ENCODE measurements around the gene SHMT2. TPM values are rescaled to one million over a fixed set of nuclear protein-coding genes. Genes with fewer than 3 reads are reported as not detected.

Gene SHMT2
- total and polyA plus RNA-seq, 2 of the 13 experiments (the other 11 are each of a cell fraction or from before 2014, with no cell fraction given), result 181 to 393 TPM

DNA sequence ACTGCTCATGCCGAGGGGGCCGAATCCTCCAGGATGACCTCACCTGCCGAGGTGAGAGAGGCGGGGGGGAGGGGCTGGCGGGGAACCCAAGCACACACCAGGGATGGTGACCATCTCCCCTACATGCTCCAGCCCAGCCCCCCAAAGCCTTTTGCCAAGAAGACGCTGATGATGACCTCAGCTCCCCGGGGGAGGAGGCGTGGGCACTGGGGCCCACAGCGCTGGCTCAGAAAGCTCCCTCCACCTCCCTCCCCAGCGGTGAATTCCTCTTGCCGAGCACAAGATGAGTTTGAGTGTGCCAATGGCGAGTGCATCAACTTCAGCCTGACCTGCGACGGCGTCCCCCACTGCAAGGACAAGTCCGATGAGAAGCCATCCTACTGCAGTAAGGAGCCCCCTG, 36.6 kb upstream of the SHMT2 start:
- in situ Hi-C loops (cut with HindIII; ENCODE audit: extremely low pct_ligation_motif_present, low pct_unique_long_range_greater_than_20kb) (no loop called here), intact Hi-C loops (cut with micrococcal nuclease; ENCODE audit: unreplicated experiment) (no loop called here)
- H2AFZ ChIP-seq (ENCODE audit: low read length), result no peak overlapping the region
- DNase-seq (ENCODE audit: low spot score) (no peak), FAIRE-seq (no peak), ATAC-seq (no peak)
- peaks cover 78 to 98% of the 10 kb centered on the region in 2 experiments for H3K36me3 ChIP-seq (replicated peaks in 1 of 2; ENCODE audit: control insufficient read depth in 1 of 2, insufficient read depth in 2 of 2, low read length in 2 of 2)
- H3K9me3 ChIP-seq (ENCODE audit: low read length), result no peaks in the 10 kb centered on the region
- ChIA-PET CTCF (ENCODE audit: low intra/inter-chr PET ratio, low total read pairs) (no interaction called here), POLR2A (interaction anchor here (1.3 kb wide), 1 partner anchor 62 kb away, joined by 3 read pairs; no protein-coding TSS in a partner anchor)
- no peaks in the 10 kb centered on the region for H4K20me1 ChIP-seq (ENCODE audit: insufficient read depth, low read length)
- H3K79me2 ChIP-seq (ENCODE audit: insufficient read depth, low read length), result no peaks in the 10 kb centered on the region
- no TSS peak for BruUV-seq (replicated peaks)
- H3K27me3 ChIP-seq (ENCODE audit: control insufficient read depth in 1 of 2, insufficient read depth in 2 of 2, low read length in 2 of 2), result no peaks in the 10 kb centered on the region; a peak in 1 of 5 replicates
- TF ChIP-seq ZNF234 (CRISPR knock-in tag; conservative IDR thresholded peaks at IDR 0.05) (no peak), AGO2 (optimal IDR thresholded peaks at IDR 0.05; ENCODE audit: low read depth, low read length) (peak; percentile 36), PAF1 (CRISPR knock-in tag; IDR thresholded peaks at IDR 0.05) (0 out of 2 replicates have a peak, but pooled peaks have one; percentile 12)
- WGBS (ENCODE audit: low lambda C conversion rate), result no CpG with 5 or more reads among the region's 16 CpGs
- H3K9ac ChIP-seq (ENCODE audit: insufficient read depth, low read depth, low read length), result no peak overlapping the region
- no peak overlapping the region for H3K27ac ChIP-seq (ENCODE audit: extremely low read length, insufficient read depth, low read length)
- H3K4me2 ChIP-seq (ENCODE audit: low read depth, low read length), result no peak overlapping the region
- H3K4me3 ChIP-seq (replicated peaks in 1 of 3; ENCODE audit: insufficient read depth in 1 of 3, low read depth in 2 of 3, low read length in 3 of 3), result no peak overlapping the region
- no peaks in the 10 kb centered on the region for H3K4me1 ChIP-seq (ENCODE audit: insufficient read depth, low read length)

GRCh38 chr12:57193706-57194245, 35.7 kb upstream of the SHMT2 start:
- FAIRE-seq (no peak), DNase-seq (ENCODE audit: low spot score) (no peak), ATAC-seq (no peak)
- BruUV-seq (replicated peaks), result no TSS peak
- no peaks in the 10 kb centered on the region for H3K79me2 ChIP-seq (ENCODE audit: insufficient read depth, low read length)
- ChIA-PET POLR2A (no interaction called here), CTCF (ENCODE audit: low intra/inter-chr PET ratio, low total read pairs) (no interaction called here)
- no peak overlapping the region for H2AFZ ChIP-seq (ENCODE audit: low read length)
- no peaks in the 10 kb centered on the region; a peak in 1 of 5 replicates for H3K27me3 ChIP-seq (ENCODE audit: control insufficient read depth in 1 of 2, insufficient read depth in 2 of 2, low read length in 2 of 2)
- H3K9me3 ChIP-seq (ENCODE audit: low read length), result no peaks in the 10 kb centered on the region
- peaks cover 79 to 98% of the 10 kb centered on the region in 2 experiments for H3K36me3 ChIP-seq (replicated peaks in 1 of 2; ENCODE audit: control insufficient read depth in 1 of 2, insufficient read depth in 2 of 2, low read length in 2 of 2)
- no peak overlapping the region for H3K4me3 ChIP-seq (replicated peaks in 1 of 3; ENCODE audit: insufficient read depth in 1 of 3, low read depth in 2 of 3, low read length in 3 of 3)
- intact Hi-C loops (cut with micrococcal nuclease; ENCODE audit: unreplicated experiment) (no loop called here), in situ Hi-C loops (cut with HindIII; ENCODE audit: extremely low pct_ligation_motif_present, low pct_unique_long_range_greater_than_20kb) (no loop called here)
- no peak overlapping the region for H3K27ac ChIP-seq (ENCODE audit: extremely low read length, insufficient read depth, low read length)
- no peaks in the 10 kb centered on the region for H3K4me1 ChIP-seq (ENCODE audit: insufficient read depth, low read length)
- H3K9ac ChIP-seq (ENCODE audit: insufficient read depth, low read depth, low read length), result no peak overlapping the region
- H4K20me1 ChIP-seq (ENCODE audit: insufficient read depth, low read length), result no peaks in the 10 kb centered on the region
- no peak overlapping the region for H3K4me2 ChIP-seq (ENCODE audit: low read depth, low read length)
- WGBS (ENCODE audit: low lambda C conversion rate), result 96% methylated on average over 7 of the region's 19 CpGs
- no peak for TF ChIP-seq ZFP62 (CRISPR knock-in tag; IDR thresholded peaks at IDR 0.05)
- no peak for TF ChIP-seq KDM1A (CRISPR knock-in tag; IDR thresholded peaks at IDR 0.05)
- TF ChIP-seq RCOR2 (CRISPR knock-in tag; IDR thresholded peaks at IDR 0.05), result no peak
- no peak for TF ChIP-seq PHF21A (CRISPR knock-in tag; IDR thresholded peaks at IDR 0.05)
- no peak for TF ChIP-seq ZBTB7A (CRISPR knock-in tag; IDR thresholded peaks at IDR 0.05)
- TF ChIP-seq, protein P1, sequence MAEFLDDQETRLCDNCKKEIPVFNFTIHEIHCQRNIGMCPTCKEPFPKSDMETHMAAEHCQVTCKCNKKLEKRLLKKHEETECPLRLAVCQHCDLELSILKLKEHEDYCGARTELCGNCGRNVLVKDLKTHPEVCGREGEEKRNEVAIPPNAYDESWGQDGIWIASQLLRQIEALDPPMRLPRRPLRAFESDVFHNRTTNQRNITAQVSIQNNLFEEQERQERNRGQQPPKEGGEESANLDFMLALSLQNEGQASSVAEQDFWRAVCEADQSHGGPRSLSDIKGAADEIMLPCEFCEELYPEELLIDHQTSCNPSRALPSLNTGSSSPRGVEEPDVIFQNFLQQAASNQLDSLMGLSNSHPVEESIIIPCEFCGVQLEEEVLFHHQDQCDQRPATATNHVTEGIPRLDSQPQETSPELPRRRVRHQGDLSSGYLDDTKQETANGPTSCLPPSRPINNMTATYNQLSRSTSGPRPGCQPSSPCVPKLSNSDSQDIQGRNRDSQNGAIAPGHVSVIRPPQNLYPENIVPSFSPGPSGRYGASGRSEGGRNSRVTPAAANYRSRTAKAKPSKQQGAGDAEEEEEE (CRISPR knock-in tag; IDR thresholded peaks at IDR 0.05; ENCODE audit: borderline replicate concordance), result no peak
- no peak for TF ChIP-seq FOXC1 (CRISPR knock-in tag; IDR thresholded peaks at IDR 0.05; ENCODE audit: borderline replicate concordance)
- TF ChIP-seq ZNF354B (CRISPR knock-in tag; IDR thresholded peaks at IDR 0.05), result no peak
- TF ChIP-seq FIP1L1 (IDR thresholded peaks at IDR 0.05; ENCODE audit: borderline replicate concordance, insufficient read depth, low read depth, low read length), result no peak
- no peak for TF ChIP-seq ZNF138 (CRISPR knock-in tag; IDR thresholded peaks at IDR 0.05; ENCODE audit: low read depth)
- no peak for TF ChIP-seq ZNF614 (CRISPR knock-in tag; IDR thresholded peaks at IDR 0.05; ENCODE audit: borderline replicate concordance)
- no peak for TF ChIP-seq ZNF691 (CRISPR knock-in tag; IDR thresholded peaks at IDR 0.05; ENCODE audit: borderline replicate concordance, low read depth)
- TF ChIP-seq ZNF335 (CRISPR knock-in tag; IDR thresholded peaks at IDR 0.05), result no peak
- no peak for TF ChIP-seq ZNF274 (CRISPR knock-in tag; IDR thresholded peaks at IDR 0.05)
- no peak for TF ChIP-seq KLF9 (CRISPR knock-in tag; IDR thresholded peaks at IDR 0.05; ENCODE audit: low read depth)
- no peak for TF ChIP-seq ZNF557 (CRISPR knock-in tag; IDR thresholded peaks at IDR 0.05)

Measured in HepG2 (cell line).